Calu3 (cell line): ENCODE results near the gene CACNA1H. TPM values are rescaled to one million over a fixed set of nuclear protein-coding genes. Genes with fewer than 3 reads are reported as not detected.
A peak's percentile ranks its signal among the peaks of the same experiment; 100 is the strongest.

Source experiments
- BruUV-seq: library from RNA; stranded (reverse); fragments of 400-500 nt; replicated peaks from 2 replicates; lab custom pipeline; 2021; lab: Mats Ljungman, UMichigan
- CTCF ChIA-PET: fragments of 300-600 bp; sonication (Branson Sonifier 250); formaldehyde crosslinking; loops from one replicate; lab custom pipeline; 2022; ENCODE audit warnings: antibody characterized with exemption; lab: Charles Lee
- DNase-seq: peaks from one replicate; pipeline ENCODE4 v3.0.0; 2022
- H3K27ac Mint-ChIP-seq: one replicate; pipeline ENCODE4 v1.8.0; 2022; ENCODE audit warnings: mixed read lengths; ENCODE audit not compliant: unreplicated experiment
- H3K27me3 Mint-ChIP-seq: one replicate; pipeline ENCODE4 v1.8.0; 2022; ENCODE audit warnings: mixed read lengths; ENCODE audit not compliant: unreplicated experiment
- H3K36me3 Mint-ChIP-seq: one replicate; pipeline ENCODE4 v1.8.0; 2022; ENCODE audit warnings: mild to moderate bottlenecking, moderate library complexity, mixed read lengths; ENCODE audit not compliant: insufficient read depth, unreplicated experiment
- H3K4me1 Mint-ChIP-seq: one replicate; pipeline ENCODE4 v1.8.0; 2022; ENCODE audit warnings: mild to moderate bottlenecking, low read depth, mixed read lengths; ENCODE audit not compliant: unreplicated experiment
- H3K4me3 Mint-ChIP-seq: one replicate; pipeline ENCODE4 v1.8.0; 2022; ENCODE audit warnings: mild to moderate bottlenecking, low read depth, moderate library complexity, mixed read lengths; ENCODE audit not compliant: unreplicated experiment
- H3K9me3 Mint-ChIP-seq: one replicate; pipeline ENCODE4 v1.8.0; 2022; ENCODE audit warnings: low read depth, mixed read lengths; ENCODE audit not compliant: unreplicated experiment
- intact Hi-C: fragments of 100-400 bp; cut with micrococcal nuclease; formaldehyde crosslinking; loops from one replicate; pipeline ENCODE4 v1.10.0; 2022; ENCODE audit not compliant: unreplicated experiment
- total RNA-seq: library from RNA; stranded (reverse); gene quantifications from 2 replicates; pipeline ENCODE4 v1.2.3, GENCODE V29; 2022
- TF ChIP-seq, protein P1 (sequence below): fragments of 200-600 bp; IDR thresholded peaks from one replicate; pipeline ENCODE4 v1.8.0; 2022; ENCODE audit warnings: antibody characterized with exemption; ENCODE audit not compliant: unreplicated experiment

The CACNA1H gene
- total RNA-seq, 1 experiment from 2014 or later = not detected

DNA sequence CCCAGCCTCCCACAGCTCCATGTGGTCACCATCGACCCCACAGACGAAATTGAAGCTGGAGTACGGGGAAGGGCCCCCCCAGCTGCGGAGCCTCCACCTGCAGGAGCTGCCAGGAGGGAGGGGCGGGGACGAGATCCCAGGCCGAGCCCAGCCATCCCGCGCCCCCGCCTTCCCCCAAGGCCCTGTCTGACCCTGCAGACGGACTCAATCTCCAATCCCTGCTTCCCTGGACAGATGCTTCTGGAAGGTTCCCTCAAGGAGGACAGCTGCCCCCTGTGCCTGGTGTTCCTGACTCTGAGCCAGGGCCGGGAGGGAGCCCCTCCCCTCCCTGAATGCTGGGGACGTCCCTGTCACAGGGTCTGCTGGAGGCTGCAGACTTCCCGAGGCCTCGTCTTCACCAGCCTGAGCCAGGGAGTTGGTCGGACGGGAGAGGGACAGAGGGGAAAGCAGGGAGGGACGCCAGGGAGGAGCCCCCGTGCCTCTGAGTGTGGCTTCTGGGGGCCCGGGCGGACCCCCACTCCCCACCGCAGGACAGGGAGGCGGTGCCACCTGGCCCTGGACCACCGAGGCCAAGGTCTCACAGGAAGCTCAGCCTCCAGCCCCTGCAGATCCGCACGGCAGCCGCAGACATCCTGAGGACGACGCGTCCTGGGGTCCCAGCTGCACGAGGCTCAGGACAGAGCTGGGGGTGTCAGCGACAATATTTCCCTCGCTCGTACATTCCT lies 35.6 kb upstream of the CACNA1H start:
- CTCF ChIA-PET = no interaction called here
- TF ChIP-seq, protein P1, sequence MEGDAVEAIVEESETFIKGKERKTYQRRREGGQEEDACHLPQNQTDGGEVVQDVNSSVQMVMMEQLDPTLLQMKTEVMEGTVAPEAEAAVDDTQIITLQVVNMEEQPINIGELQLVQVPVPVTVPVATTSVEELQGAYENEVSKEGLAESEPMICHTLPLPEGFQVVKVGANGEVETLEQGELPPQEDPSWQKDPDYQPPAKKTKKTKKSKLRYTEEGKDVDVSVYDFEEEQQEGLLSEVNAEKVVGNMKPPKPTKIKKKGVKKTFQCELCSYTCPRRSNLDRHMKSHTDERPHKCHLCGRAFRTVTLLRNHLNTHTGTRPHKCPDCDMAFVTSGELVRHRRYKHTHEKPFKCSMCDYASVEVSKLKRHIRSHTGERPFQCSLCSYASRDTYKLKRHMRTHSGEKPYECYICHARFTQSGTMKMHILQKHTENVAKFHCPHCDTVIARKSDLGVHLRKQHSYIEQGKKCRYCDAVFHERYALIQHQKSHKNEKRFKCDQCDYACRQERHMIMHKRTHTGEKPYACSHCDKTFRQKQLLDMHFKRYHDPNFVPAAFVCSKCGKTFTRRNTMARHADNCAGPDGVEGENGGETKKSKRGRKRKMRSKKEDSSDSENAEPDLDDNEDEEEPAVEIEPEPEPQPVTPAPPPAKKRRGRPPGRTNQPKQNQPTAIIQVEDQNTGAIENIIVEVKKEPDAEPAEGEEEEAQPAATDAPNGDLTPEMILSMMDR = no peak
- peaks cover 8% of the 10 kb centered on the region for H3K36me3 Mint-ChIP-seq
- no peak overlapping the region for H3K4me3 Mint-ChIP-seq
- H3K27me3 Mint-ChIP-seq = peaks cover 100% of the 10 kb centered on the region
- DNase-seq = no peak
- no peaks in the 10 kb centered on the region for H3K9me3 Mint-ChIP-seq
- intact Hi-C loops = no loop called here
- H3K4me1 Mint-ChIP-seq = no peaks in the 10 kb centered on the region
- no TSS peak for BruUV-seq
- no peak overlapping the region for H3K27ac Mint-ChIP-seq

DNA sequence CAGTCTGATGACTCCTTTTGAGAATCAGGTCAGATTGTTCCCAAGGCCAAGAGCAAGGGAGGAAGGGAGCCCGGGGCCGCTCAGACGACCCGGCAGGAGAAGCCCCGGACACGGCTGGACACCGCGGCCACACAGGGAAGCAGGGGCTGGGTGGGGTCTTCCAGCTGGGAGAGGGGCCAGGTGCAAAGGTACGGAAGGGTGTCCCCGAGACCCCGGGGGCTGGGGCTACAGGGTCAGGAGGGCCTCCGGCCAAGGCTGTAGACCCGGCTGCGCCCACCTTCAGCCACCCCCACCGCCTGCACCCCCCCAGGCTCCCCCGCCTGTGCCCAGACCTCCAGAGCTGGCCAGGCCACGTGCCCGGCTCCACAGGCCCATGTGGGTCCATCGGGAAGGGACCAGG lies 35.0 kb upstream of the CACNA1H start:
- CTCF ChIA-PET = no interaction called here
- H3K9me3 Mint-ChIP-seq = no peaks in the 10 kb centered on the region
- TF ChIP-seq, protein P1 = no peak
- H3K36me3 Mint-ChIP-seq = peaks cover 8% of the 10 kb centered on the region
- intact Hi-C loops = no loop called here
- no peak overlapping the region for H3K4me3 Mint-ChIP-seq
- no peak for DNase-seq
- BruUV-seq = no TSS peak
- H3K27me3 Mint-ChIP-seq = peaks cover 100% of the 10 kb centered on the region
- H3K27ac Mint-ChIP-seq = no peak overlapping the region
- H3K4me1 Mint-ChIP-seq = no peaks in the 10 kb centered on the region

DNA sequence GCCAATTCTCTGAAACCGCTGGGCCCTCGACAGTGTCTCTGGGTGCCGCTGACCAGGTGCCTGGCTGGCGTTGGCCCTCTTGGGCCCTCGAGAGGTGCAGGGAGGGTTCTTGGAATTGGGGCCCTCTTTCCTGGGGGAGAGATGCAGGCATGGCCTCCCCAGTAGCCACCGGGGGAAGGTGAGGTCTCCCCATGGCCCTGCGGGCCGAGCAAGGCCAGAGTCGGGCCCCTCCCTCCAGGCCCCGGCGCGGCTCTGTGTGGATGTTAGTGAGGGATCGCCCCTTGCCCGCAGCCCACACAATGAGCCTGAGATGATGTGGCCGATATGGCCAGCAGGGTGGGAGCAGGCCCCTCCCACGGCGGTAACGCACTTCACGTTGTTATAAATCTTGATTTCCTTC lies 33.8 kb upstream of the CACNA1H start:
- Mint-ChIP-seq H3K36me3 (peaks cover 8% of the 10 kb centered on the region), H3K4me1 (no peaks in the 10 kb centered on the region), H3K27ac (no peak overlapping the region), H3K9me3 (no peaks in the 10 kb centered on the region), H3K4me3 (no peak overlapping the region), H3K27me3 (peaks cover 100% of the 10 kb centered on the region)
- DNase-seq = no peak
- TF ChIP-seq, protein P1 = no peak
- no TSS peak for BruUV-seq
- intact Hi-C loops = no loop called here
- CTCF ChIA-PET = no interaction called here

DNA sequence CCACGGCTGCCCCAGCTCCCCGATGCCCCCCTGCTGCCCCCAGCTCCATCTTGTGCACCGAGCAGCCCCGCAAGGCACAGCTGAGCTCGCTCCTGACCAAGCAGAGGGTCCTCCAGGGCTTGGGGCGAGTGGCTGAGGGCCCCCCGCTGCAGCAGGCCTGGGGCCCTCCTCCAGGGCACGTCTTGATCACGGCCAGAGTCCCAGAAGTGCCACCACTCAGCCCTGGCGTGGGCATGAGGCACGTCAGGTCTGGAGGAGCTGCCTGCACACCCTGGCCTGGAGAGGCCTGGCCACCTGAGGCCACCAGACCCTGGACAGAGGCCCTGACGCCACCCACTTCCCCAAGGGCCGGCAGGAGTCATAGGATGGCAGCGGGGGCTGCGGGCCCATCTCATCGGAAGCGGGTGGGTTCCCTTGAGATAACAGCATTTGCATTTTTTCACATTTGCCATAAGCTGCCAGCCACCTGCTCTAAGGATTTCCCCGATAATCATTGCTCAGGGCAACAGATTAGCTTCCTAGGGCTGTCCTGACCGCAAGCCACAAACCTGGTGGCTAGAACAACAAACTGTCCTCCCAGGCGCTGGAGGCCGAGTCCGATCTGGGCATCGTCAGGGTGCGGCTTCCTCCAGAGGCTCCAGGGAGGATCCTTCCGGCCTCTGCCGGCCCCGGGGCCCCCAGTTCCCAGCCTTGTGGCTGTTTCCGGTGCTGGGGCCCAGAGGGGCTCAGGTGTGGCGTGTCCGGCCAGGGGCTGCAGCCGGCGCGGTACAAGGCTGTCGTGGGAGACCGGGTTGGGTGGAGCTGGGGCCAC lies 32.9 kb upstream of the CACNA1H start:
- H3K9me3 Mint-ChIP-seq = no peaks in the 10 kb centered on the region
- peaks cover 93% of the 10 kb centered on the region for H3K27me3 Mint-ChIP-seq
- TF ChIP-seq, protein P1 = no peak
- H3K36me3 Mint-ChIP-seq = peaks cover 8% of the 10 kb centered on the region
- intact Hi-C loops = no loop called here
- H3K4me3 Mint-ChIP-seq = no peak overlapping the region
- no peaks in the 10 kb centered on the region for H3K4me1 Mint-ChIP-seq
- DNase-seq = peak; percentile 42
- no TSS peak for BruUV-seq
- no peak overlapping the region for H3K27ac Mint-ChIP-seq
- CTCF ChIA-PET = no interaction called here
